ENCODE results near the gene TBC1D22A.

The TBC1D22A gene

GRCh38 chr22:46829941-46830715, 67.7 kb downstream of the TBC1D22A start:
- DNase-seq (ENCODE audit: low read depth in 2 of 3, low spot score in 2 of 3): no peak

GRCh38 chr22:46830841-46831240, 68.4 kb downstream of the TBC1D22A start:
- DNase-seq (ENCODE audit: low read depth in 2 of 3, low spot score in 2 of 3): no peak

- DNase-seq (ENCODE audit: low read depth in 2 of 3, low spot score in 2 of 3): no peak
These were observed 70.8 kb downstream of the TBC1D22A start for GRCh38 chr22:46833228-46833627.

GRCh38 chr22:46834021-46834737, 71.7 kb downstream of the TBC1D22A start:
- DNase-seq (ENCODE audit: low read depth in 2 of 3, low spot score in 2 of 3): no peak

GRCh38 chr22:46835288-46835687, 72.8 kb downstream of the TBC1D22A start:
- no peak for DNase-seq (ENCODE audit: low read depth in 2 of 3, low spot score in 2 of 3)

- no peak for DNase-seq (ENCODE audit: low read depth in 2 of 3, low spot score in 2 of 3)
These were observed 73.2 kb downstream of the TBC1D22A start for GRCh38 chr22:46835693-46836092.

GRCh38 chr22:46841522-46841921, 79.1 kb downstream of the TBC1D22A start:
- DNase-seq (ENCODE audit: low read depth in 2 of 3, low spot score in 2 of 3): no peak

- no peak for DNase-seq (ENCODE audit: low read depth in 2 of 3, low spot score in 2 of 3)
These were observed 80.2 kb downstream of the TBC1D22A start for GRCh38 chr22:46842606-46843005.

GRCh38 chr22:46843821-46844255, 81.4 kb downstream of the TBC1D22A start:
- DNase-seq (ENCODE audit: low read depth in 2 of 3, low spot score in 2 of 3): no peak

- DNase-seq (ENCODE audit: low read depth in 2 of 3, low spot score in 2 of 3): no peak
These were observed 82.3 kb downstream of the TBC1D22A start for GRCh38 chr22:46844606-46845210.

- DNase-seq (ENCODE audit: low read depth in 2 of 3, low spot score in 2 of 3): no peak
These were observed 83.1 kb downstream of the TBC1D22A start for GRCh38 chr22:46845296-46846149.

GRCh38 chr22:46846150-46846831, 83.8 kb downstream of the TBC1D22A start:
- no peak for DNase-seq (ENCODE audit: low read depth in 2 of 3, low spot score in 2 of 3)

- no peak for DNase-seq (ENCODE audit: low read depth in 2 of 3, low spot score in 2 of 3)
These were observed 84.4 kb downstream of the TBC1D22A start for GRCh38 chr22:46846832-46847355.

- no peak for DNase-seq (ENCODE audit: low read depth in 2 of 3, low spot score in 2 of 3)
These were observed 85.7 kb downstream of the TBC1D22A start for GRCh38 chr22:46848197-46848596.

- DNase-seq (ENCODE audit: low read depth in 2 of 3, low spot score in 2 of 3): no peak
These were observed 86.7 kb downstream of the TBC1D22A start for GRCh38 chr22:46849101-46849500.

GRCh38 chr22:46849951-46850350, 87.5 kb downstream of the TBC1D22A start:
- no peak for DNase-seq (ENCODE audit: low read depth in 2 of 3, low spot score in 2 of 3)

GRCh38 chr22:46851311-46851710, 88.9 kb downstream of the TBC1D22A start:
- DNase-seq (ENCODE audit: low read depth in 2 of 3, low spot score in 2 of 3): no peak

- DNase-seq (ENCODE audit: low read depth in 2 of 3, low spot score in 2 of 3): no peak
These were observed 89.5 kb downstream of the TBC1D22A start for GRCh38 chr22:46851941-46852340.

- DNase-seq (ENCODE audit: low read depth in 2 of 3, low spot score in 2 of 3): no peak
These were observed 90.3 kb downstream of the TBC1D22A start for GRCh38 chr22:46852771-46853170.

- DNase-seq (ENCODE audit: low read depth in 2 of 3, low spot score in 2 of 3): no peak
These were observed 90.7 kb downstream of the TBC1D22A start for GRCh38 chr22:46853191-46853590.

Data from activated CD8-positive, alpha-beta memory T cell treated with anti-CD3 and anti-CD28 coated beads for 48 hours (primary cell).